Skeletal muscle cell (primary cell): ENCODE data around the gene CEP85L.

ENCODE experiments used
- DNase-seq: peaks from one replicate; pipeline ENCODE4 v3.0.0-alpha.2; 2010; ENCODE audit warnings: low read depth
- H3K4me3 ChIP-seq: 2 replicates; pipeline ENCODE4 v1.5.1; 2011; ENCODE audit warnings: low read depth, mild to moderate bottlenecking, control low read depth, low read length, moderate library complexity

CEP85L gene

DNA sequence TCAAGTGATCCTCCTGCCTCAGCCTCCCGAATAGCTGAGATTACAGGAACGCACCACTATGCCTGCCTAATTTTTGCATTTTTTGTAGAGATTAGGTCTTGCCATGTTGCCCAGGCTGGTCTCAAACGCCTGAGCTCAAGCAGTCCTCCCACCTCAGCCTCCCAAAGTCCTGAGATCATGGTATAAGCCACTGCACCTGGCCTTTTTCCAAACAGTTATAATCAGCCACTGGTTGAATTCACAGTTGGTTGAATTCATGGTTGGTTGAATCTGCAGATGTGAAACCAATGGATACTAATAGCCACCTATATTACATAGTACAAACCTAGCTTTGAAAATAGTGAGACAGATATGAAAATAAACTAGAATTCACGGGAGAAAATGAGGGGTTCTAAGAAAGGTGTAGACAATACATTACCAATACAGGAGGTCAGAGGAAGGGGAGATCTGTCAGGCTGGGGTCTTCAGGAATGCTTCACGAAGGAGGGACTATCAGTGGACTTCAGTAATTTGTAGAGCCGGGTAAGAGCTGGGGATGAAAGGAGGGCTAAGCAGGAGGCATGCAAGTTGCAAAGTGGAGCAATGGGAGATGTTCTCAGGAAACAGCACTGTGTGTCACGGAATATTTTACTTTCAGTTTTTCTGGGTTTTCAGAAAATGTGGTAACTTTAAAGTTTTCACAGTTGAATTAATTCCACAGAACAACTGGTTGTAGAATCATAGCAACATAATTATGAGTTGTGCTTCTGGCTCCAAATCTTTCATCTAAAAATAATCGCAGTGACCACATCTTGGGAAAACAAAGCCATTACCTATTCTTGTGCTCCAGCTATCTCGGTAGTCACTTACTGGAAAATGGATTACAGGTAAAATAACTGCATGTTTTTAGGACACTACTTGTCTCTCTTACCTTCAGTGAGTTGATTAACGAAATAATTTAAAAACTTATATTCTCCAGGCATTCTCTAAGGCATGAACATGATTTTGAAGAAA is 12.9 kb upstream of the CEP85L start:
- DNase-seq, result no peak
- H3K4me3 ChIP-seq, result no peak overlapping the region

DNA sequence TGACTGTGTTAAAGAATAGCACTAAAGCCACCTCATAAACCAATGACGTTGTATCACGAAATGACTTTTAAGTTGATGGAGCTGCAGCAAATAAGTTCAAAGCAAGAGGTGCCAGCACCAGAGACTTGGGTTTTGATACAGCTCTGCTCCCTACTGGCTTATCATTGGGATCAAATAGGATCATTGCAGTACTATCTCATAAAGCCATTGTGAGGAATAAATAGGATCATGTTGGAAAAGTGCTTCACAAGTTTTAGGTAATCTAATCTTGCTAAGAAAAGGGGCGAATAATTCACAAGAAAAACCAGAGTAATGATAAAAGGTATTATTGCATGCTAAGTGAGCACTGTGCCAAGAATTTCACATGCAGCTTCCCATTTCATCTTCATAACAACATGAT is 10.4 kb upstream of the CEP85L start:
- DNase-seq, result no peak
- H3K4me3 ChIP-seq, result no peak overlapping the region

- DNase-seq, result no peak
- H3K4me3 ChIP-seq, result no peak overlapping the region
Observed at GRCh38 chr6:118660218-118660569, 8.8 kb upstream of the CEP85L start.

GRCh38 chr6:118659513-118660217 is 8.3 kb upstream of the CEP85L start:
- H3K4me3 ChIP-seq, result no peak overlapping the region
- no peak for DNase-seq

- DNase-seq, result no peak
- H3K4me3 ChIP-seq, result no peak overlapping the region
Observed at GRCh38 chr6:118656847-118657451, 5.6 kb upstream of the CEP85L start.

DNA sequence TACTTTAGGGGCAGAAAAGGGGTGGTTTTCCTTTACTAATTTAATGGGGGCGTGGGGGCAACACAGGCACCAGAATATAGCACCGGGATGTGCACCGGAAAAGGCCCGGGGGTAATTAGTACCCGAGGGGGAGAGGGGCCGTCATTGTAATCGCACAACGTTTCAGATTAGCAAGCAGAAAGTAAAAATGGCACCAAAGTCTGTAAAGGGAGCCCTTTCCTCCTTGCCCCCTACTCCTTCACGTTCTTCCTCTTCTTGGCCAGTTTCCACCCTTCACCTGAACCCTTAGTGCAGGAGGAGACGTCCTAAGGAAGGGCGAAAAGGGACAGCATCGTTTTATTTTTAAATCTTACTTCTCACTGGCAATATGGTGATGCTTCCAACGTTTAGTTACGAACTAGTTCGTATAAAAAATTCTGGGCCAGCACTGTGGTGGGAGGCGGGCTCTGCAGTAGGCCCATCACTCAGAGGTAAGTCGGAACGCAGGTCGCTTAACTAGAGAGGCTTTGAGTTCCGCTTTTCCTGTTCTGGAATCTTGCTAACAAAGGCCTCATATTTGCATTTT is 742 bp upstream of the CEP85L start:
- H3K4me3 ChIP-seq, result peak overlapping the region; percentile 76
- DNase-seq, result no peak

GRCh38 chr6:118650582-118651281 is 659 bp downstream of the CEP85L start:
- DNase-seq, result no peak
- H3K4me3 ChIP-seq, result peak overlapping the region; percentile 76

DNA sequence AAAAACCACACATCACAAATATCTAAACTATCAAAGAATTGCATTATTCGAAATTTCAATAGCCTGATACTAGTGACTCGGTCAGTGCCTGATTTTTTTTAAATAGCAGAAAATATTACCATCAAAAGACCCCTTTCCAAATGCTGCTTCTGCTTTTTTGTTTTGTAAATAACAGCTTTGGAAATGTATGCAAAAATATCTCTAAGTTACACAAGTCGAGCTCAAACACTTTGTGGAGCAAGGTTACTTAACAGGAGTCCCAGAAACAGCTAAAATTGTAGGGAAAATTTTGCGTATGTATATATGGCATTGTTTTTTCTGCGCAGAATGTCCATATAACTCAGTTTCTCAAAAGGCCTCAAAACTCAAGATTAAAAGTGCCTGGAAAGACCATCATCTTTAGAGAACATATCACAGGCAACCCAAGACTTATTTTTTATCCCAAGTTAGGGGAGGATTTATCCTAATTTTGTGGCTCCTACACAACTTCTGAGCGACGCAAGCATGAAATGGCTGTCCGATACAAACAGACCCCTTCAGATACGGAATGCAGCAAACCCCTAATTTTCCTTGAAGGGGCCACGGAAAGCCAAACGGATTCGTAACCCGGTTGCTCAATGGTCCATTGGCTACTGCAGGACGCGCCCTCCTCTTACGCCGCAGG is 1.3 kb downstream of the CEP85L start:
- no peak for DNase-seq

DNA sequence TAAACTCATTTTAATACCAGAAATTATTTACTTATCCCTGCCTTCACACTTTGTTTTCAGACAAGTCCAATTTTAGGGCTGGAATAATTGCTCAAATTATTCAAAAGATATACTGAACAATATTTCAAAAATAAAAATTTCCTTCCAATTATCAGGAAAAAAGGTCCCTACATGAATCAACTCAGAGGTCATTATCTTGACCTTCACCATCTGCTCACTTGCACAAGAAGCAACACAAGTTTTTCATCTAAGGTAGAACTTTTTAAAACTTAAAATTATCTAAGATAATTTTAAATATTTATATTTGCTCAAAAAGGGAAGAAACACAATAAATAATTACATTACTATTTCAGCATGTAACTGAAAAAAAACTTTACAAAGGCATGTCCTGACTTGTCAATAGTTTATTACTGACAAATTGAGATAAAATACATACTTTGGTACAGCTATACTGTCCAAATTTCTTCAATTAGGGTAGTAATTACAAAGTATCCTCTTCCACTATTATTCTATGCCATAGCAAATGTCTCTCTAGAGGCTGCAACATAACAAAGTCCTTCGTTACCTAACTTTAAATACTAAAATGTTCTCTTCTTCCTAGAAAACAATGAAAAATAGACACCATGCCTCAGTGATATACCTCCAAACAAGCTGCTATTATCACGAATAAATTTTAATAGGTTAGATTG is 2.4 kb downstream of the CEP85L start:
- peak overlapping the region; percentile 76 for H3K4me3 ChIP-seq
- DNase-seq, result no peak

More for the DNA sequence above, 1.3 kb downstream of the CEP85L start:
- H3K4me3 ChIP-seq, result peak overlapping the region; percentile 76

DNA sequence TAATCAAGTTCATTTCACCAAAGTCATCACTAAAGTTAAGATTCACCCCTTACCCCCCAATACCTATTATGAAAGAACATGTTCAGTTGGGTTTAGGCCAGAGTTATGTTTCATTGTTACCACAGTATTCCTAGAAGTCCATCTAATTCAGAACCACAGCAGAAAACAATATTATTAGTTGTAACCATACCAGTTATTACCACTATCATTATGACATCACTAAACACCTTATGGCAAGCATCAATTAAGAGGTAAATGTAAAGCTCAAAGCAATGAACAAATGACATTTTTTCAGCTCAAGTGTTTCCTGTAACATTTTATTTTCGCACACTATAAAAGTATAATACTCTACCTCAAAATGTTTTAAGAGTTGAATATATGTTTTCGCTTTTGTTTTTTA is 4.4 kb downstream of the CEP85L start:
- H3K4me3 ChIP-seq, result no peak overlapping the region
- DNase-seq, result no peak

DNA sequence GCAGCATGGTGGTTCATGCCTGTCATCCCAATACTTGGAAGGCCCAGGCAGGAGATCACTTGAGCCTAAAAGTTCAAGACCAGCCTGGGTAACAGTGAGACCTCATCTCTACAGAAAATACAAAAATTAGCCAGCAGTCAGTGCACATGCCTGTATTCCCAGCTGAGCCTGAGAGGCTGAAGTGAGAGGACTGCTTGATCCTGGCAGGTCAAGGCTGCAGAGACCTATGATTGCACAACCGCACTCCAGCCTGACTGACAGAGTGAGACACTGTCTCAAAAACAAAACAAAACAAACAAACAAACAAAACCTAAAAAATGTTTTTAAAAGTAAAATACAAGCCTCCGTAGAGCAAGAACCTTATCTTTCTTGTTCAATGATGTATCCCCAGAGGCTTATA is 6.0 kb downstream of the CEP85L start:
- no peak overlapping the region for H3K4me3 ChIP-seq
- DNase-seq, result no peak

GRCh38 chr6:118644007-118644406 is 7.4 kb downstream of the CEP85L start:
- DNase-seq, result no peak
- no peak overlapping the region for H3K4me3 ChIP-seq

GRCh38 chr6:118641042-118641441 is 10.3 kb downstream of the CEP85L start:
- no peak overlapping the region for H3K4me3 ChIP-seq
- DNase-seq, result no peak

DNA sequence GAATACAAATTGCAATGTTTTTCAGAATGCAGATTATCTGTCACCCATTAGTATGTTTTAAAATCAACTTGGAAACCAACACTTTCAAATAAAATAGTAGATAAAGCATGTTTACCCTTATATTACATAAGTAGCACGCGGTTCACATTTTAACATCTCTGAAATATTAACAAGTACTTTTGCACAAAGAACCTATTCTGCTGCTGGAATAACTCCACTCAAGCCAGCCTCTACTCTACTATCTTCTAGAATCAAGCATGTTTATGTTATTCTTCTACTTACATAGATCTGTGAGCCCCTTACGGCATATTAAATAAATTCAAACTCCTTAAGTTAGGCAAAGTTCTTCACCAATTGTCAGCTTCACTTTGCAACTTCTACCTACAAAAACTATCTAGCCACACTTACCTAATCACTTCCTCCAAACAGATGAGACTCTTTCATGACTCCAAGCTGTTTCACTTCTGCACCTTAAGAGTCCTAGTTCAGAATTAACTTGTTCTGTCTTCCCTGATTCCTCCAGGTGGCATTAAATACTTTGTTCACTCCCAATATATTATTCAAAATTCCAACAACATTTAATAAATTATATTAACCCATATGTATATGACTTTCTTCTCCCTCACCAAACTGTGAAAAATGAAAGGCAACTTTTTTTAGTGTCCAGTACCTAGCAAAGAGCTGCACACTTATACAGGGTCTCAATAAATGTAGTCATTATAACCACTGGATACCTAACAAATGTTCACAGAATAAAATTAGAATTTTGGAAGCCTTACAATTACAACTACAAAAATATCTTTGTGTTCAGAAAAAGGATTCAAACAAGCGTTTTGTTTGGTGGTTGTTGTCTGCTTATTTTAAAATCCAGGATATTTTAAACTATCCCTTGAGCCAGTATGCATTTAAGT is 12.1 kb downstream of the CEP85L start:
- H3K4me3 ChIP-seq, result no peak overlapping the region
- no peak for DNase-seq

DNA sequence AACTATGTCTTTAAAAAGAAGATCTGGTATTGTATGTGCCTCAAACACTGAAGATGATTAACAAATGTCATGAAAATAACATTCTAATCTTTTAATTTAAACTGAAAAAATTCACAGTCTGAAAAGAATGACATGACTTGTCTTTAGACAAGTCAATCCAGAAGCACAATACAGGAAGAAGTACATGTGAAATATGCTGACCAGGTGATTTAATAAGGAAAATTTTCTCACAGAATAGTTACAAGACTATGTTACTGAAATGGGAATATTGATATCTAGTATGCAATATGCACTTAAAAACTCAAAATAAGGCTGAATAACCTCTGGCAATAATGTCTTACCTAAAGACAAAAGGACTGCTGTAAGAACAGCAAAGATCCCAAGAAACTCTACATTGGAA is 13.1 kb downstream of the CEP85L start:
- H3K4me3 ChIP-seq, result no peak overlapping the region
- DNase-seq, result no peak

DNA sequence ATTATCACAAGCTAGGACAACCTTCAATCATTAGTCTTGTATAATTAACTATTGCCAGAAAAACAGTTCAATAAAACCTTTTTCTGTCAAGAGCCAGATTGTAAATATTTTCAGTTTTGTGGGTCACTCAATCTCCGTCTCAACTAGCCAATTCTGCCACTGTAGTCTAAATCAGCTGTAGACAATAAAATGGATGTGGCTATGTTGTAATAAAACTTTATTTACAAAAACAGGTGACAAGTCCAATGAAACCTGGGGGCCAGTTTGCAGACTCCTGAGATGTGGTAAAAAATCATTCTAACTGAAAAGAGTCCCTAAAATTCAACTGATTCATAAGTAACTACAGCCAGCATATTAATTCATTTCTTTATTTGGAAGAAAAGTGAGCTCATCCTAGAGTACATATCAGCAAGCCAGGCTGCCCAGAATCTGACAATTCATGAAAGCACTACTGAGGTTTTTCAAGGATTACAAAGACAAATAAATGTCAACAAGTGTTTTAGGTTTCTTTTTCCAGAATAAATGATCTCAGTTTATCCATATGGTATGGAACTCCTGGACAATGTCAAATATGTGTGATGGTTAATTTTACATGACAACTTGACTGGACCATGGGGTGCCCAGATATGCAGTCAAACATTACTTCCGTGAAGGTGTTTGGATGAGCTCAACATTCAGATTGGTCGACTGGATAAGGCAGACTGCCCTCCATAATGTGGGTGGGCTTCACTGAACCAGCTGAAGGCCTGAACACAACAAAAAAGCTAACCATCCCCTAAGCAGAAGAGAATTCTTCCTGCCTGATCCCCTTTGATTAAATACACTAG is 15.3 kb downstream of the CEP85L start:
- DNase-seq, result no peak

DNA sequence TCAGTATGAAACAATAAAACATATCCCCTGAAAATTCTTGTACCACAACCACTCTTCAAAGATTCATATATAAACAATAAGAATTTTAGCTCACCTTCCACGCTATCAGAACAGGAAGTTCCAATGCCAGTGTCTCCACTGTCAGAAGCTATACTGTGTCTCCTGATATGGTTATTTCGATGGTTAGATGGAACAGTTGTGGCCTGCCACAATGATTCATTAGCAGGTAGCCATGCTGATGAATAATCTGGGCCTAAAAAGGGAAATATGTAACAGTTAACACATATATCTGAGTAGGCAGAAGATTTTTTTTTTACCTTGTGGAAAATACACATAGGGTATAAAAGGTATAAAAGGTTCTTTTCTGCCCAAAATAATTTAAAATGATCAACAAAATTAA is 19.0 kb downstream of the CEP85L start:
- H3K4me3 ChIP-seq, result no peak overlapping the region
- DNase-seq, result no peak

More for the DNA sequence above, 15.3 kb downstream of the CEP85L start:
- no peak overlapping the region for H3K4me3 ChIP-seq
